Heart left ventricle (tissue), 16 donors: Measurements from ENCODE around the gene HENMT1. TPM values are rescaled to one million over a fixed set of nuclear protein-coding genes. Genes with fewer than 3 reads are reported as not detected.
"Not testable (repeated sequence)": the region's sequence is repeated elsewhere in the genome, so short reads cannot be mapped to it uniquely, and the experiment has no call there.

Experiments
- ATAC-seq, 4 donors: fragments of 200-7000 bp; cut with Tn5 transposase; one replicate each; pipeline ENCODE4 v1.9.1; 2020 to 2022; ENCODE audit warnings: moderate library complexity in 4 of 4, mild to moderate bottlenecking in 3 of 4, moderate number of reproducible peaks in 1 of 4
- DNase-seq, 5 donors: peaks; one replicate each; pipeline ENCODE4 v3.0.0-alpha.2; 2020
- H3K27ac ChIP-seq, 12 donors: fragments of 200-600 bp; sonication (generic) in 4 of 12; one replicate each; pipeline versions ENCODE4 v1.5.0 to v1.8.0; 2016 to 2022; ENCODE audit warnings: mild to moderate bottlenecking in 2 of 12
- H3K27me3 ChIP-seq, 9 donors: fragments of 200-600 bp; sonication (generic) in 2 of 9; one replicate each; pipeline versions ENCODE4 v1.5.1 to v1.8.0; 2016 to 2022; ENCODE audit warnings: mild to moderate bottlenecking in 3 of 9
- H3K36me3 ChIP-seq, 9 donors: fragments of 200-600 bp; sonication (generic) in 2 of 9; one replicate each; pipeline versions ENCODE4 v1.5.0 to v1.8.0; 2018 to 2022; ENCODE audit warnings: mild to moderate bottlenecking in 2 of 9
- H3K4me1 ChIP-seq, 12 donors: fragments of 200-600 bp; sonication (generic) in 4 of 12; one replicate each; pipeline versions ENCODE4 v1.5.0 to v1.8.0; 2016 to 2022; ENCODE audit warnings: mild to moderate bottlenecking in 3 of 12
- H3K4me3 ChIP-seq, 12 donors: fragments of 200-600 bp; sonication (generic) in 4 of 12; one replicate each; pipeline versions ENCODE4 v1.5.0 to v1.8.0; 2017 to 2022; ENCODE audit warnings: mild to moderate bottlenecking in 9 of 12, moderate library complexity in 4 of 12
- H3K9me3 ChIP-seq, 12 donors: fragments of 200-600 bp; sonication (generic) in 4 of 12; one replicate each; pipeline versions ENCODE4 v1.5.0 to v1.8.0; 2016 to 2022; ENCODE audit warnings: mild to moderate bottlenecking in 1 of 12
- POLR2A ChIP-seq, 2 donors: fragments of 450-650 bp; IDR thresholded peaks; one replicate each; pipeline ENCODE4 v1.6.1; 2017; ENCODE audit warnings: antibody characterized with exemption in 2 of 2, mild to moderate bottlenecking in 2 of 2, moderate library complexity in 2 of 2
- WGBS, 4 donors: extraction: QIAGEN DNeasy Blood & Tissue Kit in 2 of 4; methylation state at CpG; one replicate each; pipeline versions ENCODE4 v1.1.5 to v1.1.7; 2013 to 2018; 5-methylcytosine and 5-hydroxymethylcytosine counted together
- intact Hi-C, 10 donors: fragments of 100-400 bp; cut with DNase I; formaldehyde crosslinking; loops; one replicate each; pipeline versions ENCODE4 v1.11.1 to v1.14.2; 2022
- polyA plus RNA-seq, 2 donors: library from polyadenylated mRNA; stranded (reverse); fragments of 200-250 nt; gene quantifications; one replicate each; pipeline ENCODE4 v1.2.3, GENCODE V29; 2013
- total RNA-seq, 9 donors: library from RNA; depleted of rRNA in 2 of 9; stranded (reverse); fragments of >200 nt in 2 of 9; fragmentation: NEBNext Ultra II Directional in 3 of 9; extraction: Animal tissue kit (Norgen Biotek cat#: 25700) in 3 of 9; gene quantifications; one replicate each; pipeline versions ENCODE4 v1.1.0 to v1.2.4, GENCODE V29; 2016 to 2023
- TF ChIP-seq, protein P1 (sequence below), 12 donors: fragments of 200-600 bp; sonication (generic) in 4 of 12; IDR thresholded peaks; one replicate each; pipeline versions ENCODE4 v1.5.0 to v1.8.0; 2018 to 2022; ENCODE audit warnings: antibody characterized with exemption in 12 of 12, mild to moderate bottlenecking in 5 of 12
- donor health status: ischemic (EF 13 %, LVEDD 7.1; RV severe dilation, severe dysfunction).
- donor health status: healthy with polysubstance abuse.
- donor health status: DM: no; HTN: yes; CAD: no.
- donor health status: DM: no; HTN: no; CAD: no.
- donor health status: ischemic (EF 25% LVEDD 6.9; RV normal size, moderate dysfunction).
- donor health status: ischemic (EF 25% LVEDD 5.7; RV mildly dilated, moderate dysfunction).
- donor health status: healthy.
- donor health status: DM: yes; HTN: yes; CAD: no.
- donor health status: ischemic (EF 35%, LVEDD 5.7; RV mildly dilated, moderate dysfunction).
- donor health status: nonischemic (EF 11% LVEDD 7.7; RV severe dilation, severe dysfunction).
- donor health status: DM: yes; HTN: yes; CAD: no.
- donor health status: PGD.
- donor health status: ischemic (EF 29% LVEDD 5.4; RV normal size, mild dysfunction).
- donor health status: nonischemic (EF 23%, LVEDD 6.1; RV moderate dilation, normal function).

HENMT1 gene
- total and polyA plus RNA-seq, 11 donors, result 0.44 to 4.5 (median 0.93) TPM

DNA sequence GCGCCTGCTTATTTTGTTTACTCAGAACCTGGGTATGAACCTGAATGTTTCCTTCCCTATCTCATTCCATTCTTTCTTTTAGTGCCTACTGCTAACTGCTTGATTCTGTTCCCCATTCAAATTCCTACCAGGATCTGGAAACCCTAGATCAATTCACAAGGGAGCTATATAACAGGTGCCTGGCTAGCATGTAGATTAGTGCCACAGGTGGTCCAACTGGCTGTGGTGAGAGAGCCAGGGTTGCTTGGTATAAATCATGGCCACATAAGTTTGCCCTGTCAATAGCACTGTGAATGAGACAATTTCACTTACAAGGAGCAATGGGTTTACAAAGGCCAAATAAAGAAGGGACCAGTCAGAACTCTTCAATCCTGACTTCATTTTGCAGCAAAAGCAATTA, 24.6 kb upstream of the HENMT1 start:
- no peak overlapping the region for H3K4me3 ChIP-seq
- ATAC-seq, result no peak
- H3K9me3 ChIP-seq, result no peaks in the 10 kb centered on the region
- H3K4me1 ChIP-seq, result peaks cover 0 to 3% (median 0%) of the 10 kb centered on the region in 12 donors
- no peaks in the 10 kb centered on the region for H3K36me3 ChIP-seq
- intact Hi-C loops, result no loop called here
- no peak for DNase-seq
- WGBS, 4 donors, result 83 to 88% (median 84%) methylated on average over 1 of the region's 1 CpG
- no peaks in the 10 kb centered on the region for H3K27me3 ChIP-seq
- H3K27ac ChIP-seq, result no peak overlapping the region
- no peak for TF ChIP-seq POLR2A (IDR thresholded peaks at IDR 0.05)

DNA sequence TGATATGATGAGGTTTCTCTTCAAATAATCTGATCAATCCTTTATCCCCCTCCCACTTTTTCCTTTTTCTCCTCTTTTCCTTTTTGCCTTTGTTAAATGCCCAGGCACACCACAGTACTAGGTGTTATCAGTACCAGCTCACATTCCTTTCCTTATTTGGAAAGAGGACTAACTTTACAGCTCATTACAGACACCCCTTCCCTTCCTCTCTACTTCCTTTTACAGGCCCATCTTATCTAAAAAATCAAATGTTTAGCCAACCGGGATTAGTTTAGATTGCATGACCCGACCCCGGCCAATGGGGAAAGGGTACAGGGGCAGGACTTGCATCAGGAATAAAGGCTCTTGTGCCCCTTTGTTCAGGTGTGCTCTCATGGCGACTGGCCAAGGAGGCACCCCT, 20.8 kb upstream of the HENMT1 start:
- H3K9me3 ChIP-seq, DNase-seq, H3K4me1 ChIP-seq, H3K36me3 ChIP-seq, H3K4me3 ChIP-seq, H3K27ac ChIP-seq, ATAC-seq, intact Hi-C loops, H3K27me3 ChIP-seq: not testable (repeated sequence)
- 52 to 65% (median 62%) methylated on average over 4 of the region's 4 CpGs for WGBS, 4 donors

DNA sequence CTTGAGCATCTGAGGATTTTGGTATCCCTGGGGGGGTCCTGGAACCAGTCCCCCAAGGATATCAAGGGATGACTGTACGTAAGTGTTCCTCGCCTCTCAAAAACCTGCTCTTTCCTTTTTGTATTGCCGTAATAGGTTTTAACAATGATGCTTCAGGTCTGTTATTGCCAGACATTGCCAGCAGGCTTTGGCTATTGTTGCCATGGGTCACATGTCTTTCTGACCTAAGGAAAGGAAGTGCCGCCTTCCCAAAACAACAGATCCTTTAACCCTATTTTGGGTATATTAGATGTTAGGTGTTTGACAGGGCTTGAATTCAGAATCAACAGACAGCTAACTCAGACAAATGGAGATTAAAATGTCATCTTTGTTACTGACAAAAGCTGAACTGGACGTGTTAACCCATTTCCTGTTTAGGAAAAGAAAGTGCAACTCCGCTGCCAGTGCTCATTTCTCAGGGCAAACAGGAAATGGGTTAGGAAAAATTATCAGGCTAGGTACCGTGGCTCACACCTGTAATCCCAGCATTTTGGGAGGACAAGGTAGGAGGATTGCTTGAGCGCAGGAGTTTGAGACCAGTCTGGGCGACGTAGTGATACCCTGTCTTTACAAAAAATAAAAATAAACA, 18.8 kb upstream of the HENMT1 start:
- no peaks in the 10 kb centered on the region for H3K9me3 ChIP-seq
- ATAC-seq (peak in 1 of 4 donors; percentile 37), DNase-seq (no peak)
- intact Hi-C loops, result no loop called here
- peak overlapping the region in 9 of 12 donors; percentile 9 to 46 (median 26) for H3K4me3 ChIP-seq
- no peak overlapping the region for H3K27ac ChIP-seq
- H3K27me3 ChIP-seq, result no peaks in the 10 kb centered on the region
- TF ChIP-seq, protein P1, sequence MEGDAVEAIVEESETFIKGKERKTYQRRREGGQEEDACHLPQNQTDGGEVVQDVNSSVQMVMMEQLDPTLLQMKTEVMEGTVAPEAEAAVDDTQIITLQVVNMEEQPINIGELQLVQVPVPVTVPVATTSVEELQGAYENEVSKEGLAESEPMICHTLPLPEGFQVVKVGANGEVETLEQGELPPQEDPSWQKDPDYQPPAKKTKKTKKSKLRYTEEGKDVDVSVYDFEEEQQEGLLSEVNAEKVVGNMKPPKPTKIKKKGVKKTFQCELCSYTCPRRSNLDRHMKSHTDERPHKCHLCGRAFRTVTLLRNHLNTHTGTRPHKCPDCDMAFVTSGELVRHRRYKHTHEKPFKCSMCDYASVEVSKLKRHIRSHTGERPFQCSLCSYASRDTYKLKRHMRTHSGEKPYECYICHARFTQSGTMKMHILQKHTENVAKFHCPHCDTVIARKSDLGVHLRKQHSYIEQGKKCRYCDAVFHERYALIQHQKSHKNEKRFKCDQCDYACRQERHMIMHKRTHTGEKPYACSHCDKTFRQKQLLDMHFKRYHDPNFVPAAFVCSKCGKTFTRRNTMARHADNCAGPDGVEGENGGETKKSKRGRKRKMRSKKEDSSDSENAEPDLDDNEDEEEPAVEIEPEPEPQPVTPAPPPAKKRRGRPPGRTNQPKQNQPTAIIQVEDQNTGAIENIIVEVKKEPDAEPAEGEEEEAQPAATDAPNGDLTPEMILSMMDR (IDR thresholded peaks at IDR 0.05), result no peak
- TF ChIP-seq POLR2A (IDR thresholded peaks at IDR 0.05), result no peak
- peaks cover 0 to 9% (median 0%) of the 10 kb centered on the region in 12 donors for H3K4me1 ChIP-seq
- 62 to 72% (median 67%) methylated on average over 10 of the region's 10 CpGs for WGBS, 4 donors
- H3K36me3 ChIP-seq, result no peaks in the 10 kb centered on the region

DNA sequence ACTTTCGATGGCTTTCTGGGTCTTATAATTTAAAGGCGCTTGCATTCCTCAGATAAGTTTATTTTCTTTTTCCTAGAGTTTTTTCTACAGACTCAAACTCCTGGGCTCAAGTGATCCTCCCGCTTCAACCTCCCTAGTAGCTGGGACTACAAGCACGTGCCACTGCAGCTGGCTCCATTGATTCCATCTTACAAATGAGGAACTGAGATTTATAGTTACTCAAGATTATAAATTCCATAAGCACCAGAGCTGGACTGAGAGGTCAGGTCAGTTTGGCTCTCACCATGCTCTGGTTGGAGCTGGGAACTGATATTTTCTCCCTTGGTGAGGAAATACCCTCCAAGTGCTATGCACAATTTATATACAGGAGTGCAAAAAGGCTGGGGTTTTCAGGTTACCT, 17.8 kb upstream of the HENMT1 start:
- Histone ChIP-seq H3K4me1 (peaks cover 0 to 9% (median 0%) of the 10 kb centered on the region in 12 donors), H3K27me3 (no peaks in the 10 kb centered on the region), H3K36me3 (no peaks in the 10 kb centered on the region), H3K27ac (no peak overlapping the region), H3K4me3 (no peak overlapping the region), H3K9me3 (no peaks in the 10 kb centered on the region)
- no peak for TF ChIP-seq POLR2A (IDR thresholded peaks at IDR 0.05)
- TF ChIP-seq, protein P1 (IDR thresholded peaks at IDR 0.05), result no peak
- ATAC-seq, result no peak
- 83 to 87% (median 85%) methylated on average over 4 of the region's 4 CpGs for WGBS, 4 donors
- intact Hi-C loops, result no loop called here
- DNase-seq, result no peak

DNA sequence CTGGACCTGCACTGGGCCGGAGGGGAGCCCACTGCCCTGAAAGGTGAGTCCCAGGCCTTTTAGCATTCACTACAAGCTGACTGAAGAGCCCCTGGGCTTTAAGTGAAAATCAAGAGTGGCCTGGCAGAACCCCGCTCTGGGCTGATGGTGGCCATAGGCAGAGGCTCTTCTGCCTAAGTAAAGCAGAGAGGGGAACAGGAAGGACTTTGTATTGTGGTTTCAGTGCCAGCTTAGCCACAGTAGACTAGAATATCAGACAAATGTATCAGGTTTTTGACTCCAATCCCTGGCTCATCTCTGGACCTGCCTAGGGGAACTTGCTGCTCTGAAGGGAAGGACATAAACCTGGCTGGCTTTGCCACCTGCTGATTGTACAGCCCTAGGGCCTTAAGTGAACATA, 10.2 kb upstream of the HENMT1 start:
- Histone ChIP-seq H3K9me3 (no peaks in the 10 kb centered on the region), H3K27me3 (peaks cover 0 to 7% (median 0%) of the 10 kb centered on the region in 9 donors), H3K4me1 (no peaks in the 10 kb centered on the region), H3K27ac (no peak overlapping the region), H3K36me3 (no peaks in the 10 kb centered on the region), H3K4me3 (no peak overlapping the region)
- WGBS, 4 donors, result 93 to 97% (median 95%) methylated on average over 2 of the region's 2 CpGs
- DNase-seq (no peak), ATAC-seq (no peak)
- intact Hi-C loops, result no loop called here
- TF ChIP-seq, protein P1 (IDR thresholded peaks at IDR 0.05), result no peak
- TF ChIP-seq POLR2A (IDR thresholded peaks at IDR 0.05), result no peak
